ELR (cell line): ENCODE measurements around the gene CEBPG.

Experiments
- DNase-seq: peaks from one replicate; pipeline ENCODE4 v3.0.0-alpha.2; 2015; ENCODE audit warnings: low read depth

CEBPG gene

DNA sequence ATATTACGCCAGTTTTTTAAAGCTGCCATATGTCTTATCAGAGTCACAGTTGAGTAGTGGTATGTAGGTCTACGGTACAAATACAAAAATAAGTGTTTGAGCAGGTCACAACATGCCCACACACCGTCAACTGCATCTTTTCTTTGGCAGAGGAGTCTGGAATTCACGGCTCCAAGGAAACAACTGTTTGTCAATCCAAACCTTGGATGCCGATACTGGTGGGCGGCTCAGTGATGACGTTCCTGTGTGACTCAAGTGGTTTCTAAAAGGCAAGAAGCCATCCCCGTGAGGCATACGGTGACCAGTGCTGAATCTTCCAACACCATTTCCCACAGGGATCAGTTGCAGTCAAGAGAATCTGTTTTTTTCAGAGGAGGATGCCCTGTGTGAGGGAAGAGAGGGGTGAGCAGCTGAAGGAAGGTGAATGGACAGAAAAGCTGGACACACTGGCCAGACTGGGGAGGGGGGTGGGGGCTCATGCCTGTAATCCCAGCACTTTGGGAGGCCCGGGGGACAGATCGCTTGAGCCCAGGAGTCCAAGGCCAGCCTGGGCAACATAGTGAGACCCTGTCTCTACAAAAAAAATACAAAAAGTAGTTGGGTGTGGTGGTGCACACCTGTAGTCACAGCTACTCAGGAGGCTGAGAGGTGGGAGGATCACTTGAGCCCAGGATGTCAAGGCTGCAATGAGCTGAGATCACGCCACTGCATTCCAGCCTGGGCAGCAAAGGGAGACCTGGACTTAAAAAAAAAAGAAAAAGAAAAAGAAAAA, 22.8 kb upstream of the CEBPG start:
- peak; percentile 65 for DNase-seq

DNA sequence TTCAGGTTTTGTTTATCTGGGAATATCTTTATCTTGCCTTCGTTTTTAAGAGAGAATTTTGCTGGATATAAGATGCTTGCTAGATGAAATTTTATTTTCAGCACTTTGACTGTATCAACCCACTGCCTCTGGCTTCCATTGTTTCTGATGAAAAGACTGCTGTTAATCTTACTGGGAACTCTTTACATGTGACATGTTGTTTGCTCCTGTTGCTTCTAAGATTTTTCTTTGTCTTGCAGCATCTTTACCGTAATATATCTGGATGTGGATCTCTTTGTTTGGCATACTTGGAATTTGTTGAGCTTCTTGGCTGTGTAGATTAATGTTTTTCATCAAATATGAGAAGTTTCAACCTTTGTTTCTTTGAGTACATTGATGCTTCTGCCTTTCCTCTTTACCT, 18.0 kb upstream of the CEBPG start:
- DNase-seq: no peak

DNA sequence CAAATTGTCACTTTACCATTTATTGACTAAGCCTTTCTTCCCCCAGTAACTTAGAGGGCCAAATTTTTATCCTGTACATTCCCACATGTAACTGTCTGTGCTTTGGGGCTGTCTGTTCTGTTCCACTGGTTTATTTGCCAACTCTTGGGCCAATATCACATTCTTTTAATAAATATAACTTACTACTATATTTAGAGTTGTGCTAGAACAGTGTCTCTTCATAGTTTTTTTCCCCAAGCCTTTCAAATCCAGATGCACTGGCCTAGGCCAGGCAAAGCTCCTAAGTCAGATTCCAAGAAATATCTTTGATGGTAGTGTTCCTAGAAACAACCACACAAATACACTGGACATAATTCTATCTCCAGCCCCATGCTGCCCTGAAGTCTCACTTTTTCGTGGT, 16.0 kb upstream of the CEBPG start:
- no peak for DNase-seq

DNA sequence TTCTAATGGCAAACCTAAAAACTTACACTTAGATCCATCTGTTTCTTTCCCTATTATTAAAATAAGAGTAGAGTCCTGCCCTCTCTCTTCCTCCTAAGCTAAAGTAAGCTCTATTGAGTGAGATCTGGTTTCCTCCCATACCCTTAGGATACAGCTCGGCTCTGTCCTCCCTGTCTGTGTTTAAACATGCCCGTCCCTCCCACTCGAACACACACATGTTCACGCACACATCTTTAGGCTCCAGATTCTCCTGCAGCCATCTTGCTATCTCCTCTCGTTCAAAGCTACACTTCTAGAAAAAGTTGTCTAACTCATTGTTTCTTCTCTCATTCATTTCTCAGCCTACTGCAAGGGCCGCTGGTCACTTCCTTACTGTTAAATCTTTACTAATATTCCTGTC, 15.1 kb upstream of the CEBPG start:
- DNase-seq: no peak

DNA sequence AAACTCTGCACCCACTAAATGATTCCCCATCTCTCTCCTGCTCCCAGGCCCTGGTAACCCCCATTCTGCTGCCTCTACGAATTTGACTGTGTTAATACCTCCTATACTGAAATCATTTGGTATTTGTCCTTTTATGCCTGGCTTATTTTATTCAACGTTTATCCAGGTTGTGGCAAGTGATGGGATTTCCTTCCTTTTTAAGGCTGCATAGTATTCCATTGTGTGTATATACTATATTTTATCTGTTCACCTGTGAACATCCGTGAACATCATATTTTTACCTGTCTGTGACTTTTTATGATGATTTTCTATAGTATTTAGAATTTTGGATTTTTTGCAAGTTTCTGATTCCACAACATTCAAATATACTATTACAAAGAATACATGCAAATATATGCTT, 13.9 kb upstream of the CEBPG start:
- DNase-seq: no peak

DNA sequence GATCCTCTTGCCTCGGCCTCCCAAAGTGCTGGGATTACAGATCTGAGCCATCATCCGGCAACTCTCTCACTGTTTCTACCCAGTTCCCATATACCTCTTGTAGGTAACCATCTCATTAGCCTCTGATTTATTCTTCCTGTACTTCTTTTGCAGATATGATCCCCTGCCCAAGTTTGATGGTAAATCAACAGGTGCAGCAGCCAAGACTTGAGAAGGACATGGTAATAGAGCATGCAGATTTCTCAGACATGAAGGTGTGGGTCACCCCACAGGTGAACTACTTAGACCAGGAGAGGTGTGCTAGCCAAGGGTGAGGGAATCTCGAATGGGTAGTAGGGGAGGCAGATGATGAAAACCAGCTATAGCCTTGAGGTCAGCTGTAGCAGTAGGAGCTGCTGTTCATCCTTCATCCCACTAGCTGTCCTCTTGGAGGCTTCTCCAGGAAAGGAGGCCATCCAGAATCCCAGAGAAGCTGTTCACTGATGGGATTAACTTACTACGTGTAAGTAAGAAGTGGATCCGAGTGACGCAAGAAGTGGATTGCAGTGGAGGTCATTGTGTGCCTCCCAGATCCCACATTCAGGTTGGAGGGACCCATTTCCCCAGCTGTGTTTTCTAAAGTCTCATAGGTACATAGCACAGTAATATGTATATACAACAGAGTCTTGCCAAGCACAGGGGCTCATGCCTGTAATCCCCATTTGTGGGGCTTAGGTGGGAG, 10.8 kb upstream of the CEBPG start:
- no peak for DNase-seq

DNA sequence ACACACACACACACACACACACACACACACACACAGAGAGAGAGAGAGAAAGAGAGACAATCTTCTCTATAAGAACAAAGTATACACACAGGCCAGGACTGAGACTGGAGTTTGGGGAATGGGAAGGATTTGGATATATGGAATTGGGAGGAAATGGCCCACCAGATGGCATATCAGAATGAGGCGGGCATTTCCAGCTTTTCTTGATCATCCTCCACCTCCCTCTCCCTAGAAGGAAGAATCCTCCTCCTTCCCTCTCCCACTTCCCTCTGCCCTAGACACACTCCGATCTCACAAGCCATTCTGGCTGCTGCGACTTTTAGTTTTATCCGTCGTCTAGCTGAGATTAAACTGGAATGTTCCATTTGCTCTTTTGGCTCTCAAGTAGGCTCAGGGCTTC, 10.0 kb upstream of the CEBPG start:
- no peak for DNase-seq

DNA sequence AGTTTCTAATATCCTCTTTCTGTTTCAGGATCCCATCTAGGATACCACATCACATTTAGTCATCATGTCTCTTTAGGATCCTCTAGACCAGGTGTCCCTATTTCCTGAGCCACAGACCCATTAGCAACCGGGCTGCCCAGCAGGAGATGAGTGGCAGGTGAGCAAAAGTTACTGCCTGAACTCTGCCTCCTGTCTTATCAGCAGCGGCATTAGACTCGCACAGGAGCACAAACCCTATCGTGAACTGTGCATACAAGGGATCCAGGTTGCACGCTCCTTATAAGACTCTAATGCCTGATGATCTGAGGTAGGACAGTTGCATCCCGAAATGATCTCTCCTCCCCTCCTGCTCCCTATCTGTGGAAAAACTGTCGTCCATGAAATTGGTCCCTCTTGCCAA, 7.8 kb upstream of the CEBPG start:
- no peak for DNase-seq

DNA sequence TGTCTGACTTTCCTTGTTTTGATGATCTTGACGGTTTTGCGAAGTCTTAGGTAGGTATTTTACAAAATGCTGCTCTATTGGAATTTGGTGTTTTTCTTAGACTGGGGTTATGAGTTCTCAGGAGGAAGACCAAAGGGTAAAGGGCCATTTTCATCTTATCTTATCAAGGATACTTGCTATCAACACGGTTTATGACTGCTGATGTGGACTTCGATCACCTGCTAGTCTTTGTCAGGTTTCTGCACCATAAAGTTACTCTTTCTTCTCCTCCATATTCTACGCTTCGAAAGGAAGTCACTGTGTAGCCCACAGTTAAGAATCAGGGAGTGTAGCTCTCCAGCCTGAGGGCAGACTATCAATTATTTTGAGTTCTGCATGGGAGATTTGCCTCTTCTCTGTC, 7.4 kb upstream of the CEBPG start:
- no peak for DNase-seq

DNA sequence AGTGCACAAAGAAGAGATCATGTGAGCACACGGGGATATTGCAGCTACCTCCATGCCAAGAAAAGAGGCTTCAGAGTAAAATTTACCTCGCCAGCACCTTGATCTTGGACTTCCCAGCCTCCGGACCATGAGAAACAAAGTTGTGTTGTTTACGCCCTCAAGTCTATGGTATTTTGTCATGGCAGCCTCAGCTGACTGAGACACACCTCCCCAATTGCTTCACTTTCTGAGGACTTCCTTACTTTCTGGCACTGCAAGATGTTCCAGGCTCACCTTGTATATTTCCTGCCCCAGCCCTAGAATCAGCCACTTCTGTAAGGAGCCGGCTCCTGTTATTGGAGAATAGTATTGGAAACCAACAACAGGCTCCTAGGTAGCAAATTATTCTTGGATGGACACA, 6.6 kb upstream of the CEBPG start:
- no peak for DNase-seq

DNA sequence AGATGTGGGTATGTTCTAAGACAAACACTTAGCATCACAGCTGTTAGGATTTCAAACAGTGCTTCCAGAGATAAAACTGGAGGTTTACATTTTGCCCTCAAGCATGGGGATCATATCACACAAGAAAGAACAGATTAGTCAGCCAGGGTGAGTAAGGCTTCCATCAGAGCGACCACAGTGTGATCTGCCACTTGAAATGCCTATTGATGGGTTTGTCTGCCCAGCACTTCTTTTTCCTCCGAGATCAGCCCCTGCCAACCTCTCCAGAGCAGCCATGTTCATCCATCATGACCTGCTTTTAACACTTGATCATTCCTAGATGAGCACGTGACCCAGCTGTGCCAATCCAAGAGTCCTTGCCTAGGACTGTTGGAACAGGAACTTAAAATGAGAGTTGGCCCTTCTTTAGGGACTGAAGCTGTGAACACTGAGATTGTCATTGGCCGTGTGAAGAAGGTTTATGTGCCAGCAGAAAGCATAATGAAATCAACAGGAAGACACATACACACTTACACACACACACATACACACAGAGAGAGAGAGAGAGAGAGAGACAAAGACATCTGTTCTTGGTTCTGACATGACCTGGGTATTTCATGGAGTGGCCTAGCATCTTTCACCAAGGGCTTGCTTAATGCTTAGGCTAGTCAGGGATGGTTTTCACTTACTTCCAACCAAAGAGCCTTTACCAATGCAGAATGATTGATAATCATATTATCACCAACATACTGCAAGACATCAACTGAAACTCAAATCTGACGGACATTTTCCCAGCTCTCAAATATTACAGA, 5.2 kb upstream of the CEBPG start:
- peak; percentile 73 for DNase-seq

DNA sequence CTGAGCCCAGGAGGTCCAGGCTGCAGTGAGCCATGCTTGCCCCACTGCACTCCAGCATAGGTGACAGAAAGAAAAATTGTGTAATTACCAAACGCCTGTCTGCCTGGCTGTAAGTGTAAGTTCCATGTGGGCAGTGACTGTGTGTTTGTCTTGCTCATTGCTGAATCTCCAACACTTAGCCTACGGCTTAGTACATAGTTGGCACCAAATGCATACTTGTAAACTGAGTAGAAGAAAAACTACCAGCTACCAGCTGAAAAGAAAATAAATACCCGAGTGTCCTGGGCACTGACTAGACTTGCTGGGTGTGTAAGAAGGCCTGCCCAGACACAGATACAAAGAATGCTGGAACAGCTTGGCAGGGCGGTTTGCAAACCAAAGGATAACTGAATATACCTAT, 2.7 kb upstream of the CEBPG start:
- DNase-seq: no peak

DNA sequence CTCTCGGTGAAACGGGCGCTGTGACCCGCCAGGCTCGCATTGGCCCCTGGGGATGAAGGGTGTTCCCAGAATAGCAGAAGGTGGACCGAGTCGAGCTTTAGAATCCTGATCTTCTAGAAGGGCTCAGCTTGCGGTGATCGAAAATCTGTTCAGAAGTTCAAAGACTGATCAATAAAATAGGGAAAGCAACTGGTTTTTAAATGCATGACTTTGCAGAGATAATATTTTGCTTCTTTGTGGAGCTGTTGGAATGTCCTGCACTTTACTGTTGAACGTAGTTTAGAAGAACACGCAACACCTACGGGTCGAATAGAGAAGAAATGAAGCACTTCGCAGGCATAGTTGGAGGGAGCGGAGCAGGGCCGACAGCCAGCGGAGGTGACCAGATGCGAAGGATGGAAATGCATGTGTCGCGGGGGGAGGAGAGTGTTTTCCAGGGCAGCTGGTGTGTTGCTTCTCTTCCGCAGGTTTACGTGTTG, 766 bp downstream of the CEBPG start:
- DNase-seq: peak; percentile 43

DNA sequence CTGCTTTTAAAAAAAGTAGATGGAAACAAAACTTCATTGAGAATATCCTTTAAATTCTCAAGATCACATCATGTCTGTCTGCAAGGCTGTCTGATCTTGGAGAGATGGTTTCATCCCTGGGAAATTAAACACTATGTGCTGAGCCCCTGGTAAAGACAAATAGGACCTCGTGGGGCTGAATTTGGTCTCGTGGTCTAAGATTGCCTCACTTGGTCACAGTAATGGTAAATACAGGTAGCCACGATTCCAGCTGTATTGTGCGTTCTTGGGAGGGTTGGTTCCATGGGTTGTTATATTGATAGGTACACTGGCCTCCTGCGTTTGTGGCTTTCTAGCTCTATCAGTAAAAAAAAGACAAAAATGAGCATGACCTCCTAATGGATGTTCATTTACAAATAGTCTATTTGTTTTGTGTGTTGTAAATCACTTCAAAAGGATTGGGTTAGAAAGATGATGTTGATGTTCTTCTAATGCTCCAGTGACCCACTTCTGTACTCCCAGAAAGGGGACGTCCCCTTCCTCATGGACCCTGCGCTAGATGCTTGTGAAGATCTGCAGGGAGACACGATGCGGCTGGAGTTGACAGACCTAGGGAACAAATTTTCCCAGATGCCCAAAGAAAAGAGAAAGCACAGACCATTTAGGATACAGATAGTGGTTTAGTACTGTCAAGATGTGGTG, 1.8 kb downstream of the CEBPG start:
- DNase-seq: no peak

DNA sequence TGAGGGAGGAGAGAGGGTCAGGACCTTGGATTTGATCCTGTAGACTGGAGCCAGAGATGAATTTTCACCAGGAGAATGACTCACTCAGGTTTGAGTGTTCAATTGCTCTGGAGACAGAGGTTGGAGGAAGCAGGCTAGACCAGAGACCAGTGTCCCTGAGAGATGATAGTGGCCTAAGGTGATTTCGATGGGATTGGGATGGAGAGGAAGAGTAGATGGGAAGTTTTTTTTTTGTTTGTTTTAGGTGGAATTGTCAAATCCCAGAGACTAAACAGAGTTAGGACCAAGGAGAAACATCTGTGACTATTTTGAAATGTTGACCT, 2.3 kb downstream of the CEBPG start:
- peak; percentile 53 for DNase-seq

DNA sequence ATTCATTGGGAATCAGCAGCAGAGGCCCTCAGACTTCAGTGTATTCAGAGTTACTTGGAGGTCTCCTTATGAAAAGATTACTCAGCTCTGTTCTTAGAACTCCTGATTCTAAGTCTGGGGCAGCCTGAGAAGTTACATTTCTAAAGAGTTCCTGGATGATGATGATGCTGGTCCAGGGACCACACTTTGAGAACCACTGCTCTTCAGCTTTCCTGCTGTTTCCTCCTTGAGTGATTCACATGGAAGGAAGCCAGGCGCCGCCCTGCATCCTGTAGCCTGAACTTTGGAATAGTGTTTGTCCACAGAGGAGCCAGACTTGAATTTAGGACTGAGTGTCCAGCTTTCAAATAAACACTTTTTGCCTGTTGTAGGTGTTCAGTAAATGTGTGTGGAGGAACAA, 2.9 kb downstream of the CEBPG start:
- peak; percentile 91 for DNase-seq

DNA sequence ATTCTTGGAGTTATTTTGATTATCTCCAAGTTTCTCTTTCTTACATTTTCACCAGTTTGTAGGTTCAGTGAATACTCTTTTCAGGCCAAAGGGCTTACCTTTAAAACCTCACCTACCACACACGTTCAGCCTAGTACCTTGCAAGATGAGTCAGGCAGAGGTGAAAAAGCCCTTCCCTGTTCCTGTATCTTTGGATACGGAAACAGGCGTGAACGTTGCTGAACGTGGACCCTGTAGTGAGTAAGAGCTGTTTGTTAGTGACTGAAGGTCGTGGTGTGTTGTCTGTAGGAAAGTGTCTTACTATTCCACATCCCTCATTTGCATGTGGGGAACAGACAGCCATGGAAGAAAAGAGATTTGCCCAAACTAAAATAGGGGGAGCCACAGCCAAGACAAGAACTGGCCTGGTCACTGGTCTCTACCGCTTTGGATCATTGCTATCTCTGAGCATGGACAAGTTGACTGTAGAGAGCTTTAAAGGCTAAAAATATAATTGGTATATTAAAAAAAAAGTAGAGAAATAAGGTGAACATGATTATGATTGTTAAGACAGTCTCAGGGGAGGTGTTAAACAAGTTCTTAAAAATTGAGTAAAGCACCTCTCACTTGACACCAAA, 3.5 kb downstream of the CEBPG start:
- no peak for DNase-seq

DNA sequence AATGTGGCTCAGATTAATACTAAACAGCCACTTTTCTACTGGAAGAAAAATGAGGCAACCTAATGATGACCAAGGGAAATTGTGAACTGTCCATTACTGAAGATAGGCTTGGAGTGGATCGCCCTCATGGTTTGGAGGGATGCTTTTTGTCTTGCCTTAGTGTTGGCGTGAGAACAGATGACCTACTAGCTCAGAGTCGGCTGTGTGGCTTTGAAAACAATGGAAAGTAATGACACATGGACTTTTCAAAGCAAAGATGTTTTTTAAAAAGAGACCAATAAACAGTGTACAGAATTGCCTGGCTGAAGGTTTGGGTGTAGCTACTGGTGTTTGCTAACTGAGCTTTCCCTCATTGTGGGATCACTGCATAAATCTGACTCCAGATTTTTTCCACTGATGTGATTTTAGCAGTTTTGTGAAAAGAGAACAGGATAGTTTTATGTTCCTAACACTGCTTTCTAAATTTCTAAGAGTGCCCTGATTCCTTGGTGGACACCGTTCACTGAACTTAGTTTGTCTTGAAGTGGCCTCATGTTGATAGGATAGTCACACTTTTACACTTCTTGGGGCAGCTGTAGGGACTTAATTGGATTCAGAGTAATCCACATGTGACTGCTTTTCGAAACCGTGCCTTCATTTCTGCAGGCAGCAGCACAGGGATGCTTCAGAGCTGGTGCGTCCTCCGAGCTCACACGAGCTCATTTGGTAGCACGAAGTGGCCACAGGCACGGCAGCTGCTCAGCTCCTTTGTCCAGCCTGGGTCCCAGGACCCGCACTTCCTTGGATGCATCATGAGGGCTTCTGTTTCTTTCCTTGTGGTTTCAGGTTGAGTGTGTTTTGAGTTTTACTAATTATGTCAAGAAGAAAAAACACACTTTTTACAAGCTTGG, 4.3 kb downstream of the CEBPG start:
- DNase-seq: no peak

DNA sequence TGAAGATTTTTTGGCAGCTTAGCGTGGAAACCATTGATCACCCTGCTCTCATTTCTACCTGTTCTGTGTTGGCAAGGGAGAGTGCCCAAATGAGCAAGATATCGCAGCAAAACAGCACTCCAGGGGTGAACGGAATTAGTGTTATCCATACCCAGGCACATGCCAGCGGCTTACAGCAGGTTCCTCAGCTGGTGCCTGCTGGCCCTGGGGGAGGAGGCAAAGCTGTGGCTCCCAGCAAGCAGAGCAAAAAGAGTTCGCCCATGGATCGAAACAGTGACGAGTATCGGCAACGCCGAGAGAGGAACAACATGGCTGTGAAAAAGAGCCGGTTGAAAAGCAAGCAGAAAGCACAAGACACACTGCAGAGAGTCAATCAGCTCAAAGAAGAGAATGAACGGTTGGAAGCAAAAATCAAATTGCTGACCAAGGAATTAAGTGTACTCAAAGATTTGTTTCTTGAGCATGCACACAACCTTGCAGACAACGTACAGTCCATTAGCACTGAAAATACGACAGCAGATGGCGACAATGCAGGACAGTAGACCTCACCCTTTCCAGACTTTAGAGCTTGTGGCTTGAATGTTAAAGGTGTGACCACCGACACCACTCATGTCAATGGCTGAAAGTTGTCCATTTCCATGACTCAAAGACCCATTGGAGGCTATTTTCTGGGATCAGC, 5.8 kb downstream of the CEBPG start:
- no peak for DNase-seq

DNA sequence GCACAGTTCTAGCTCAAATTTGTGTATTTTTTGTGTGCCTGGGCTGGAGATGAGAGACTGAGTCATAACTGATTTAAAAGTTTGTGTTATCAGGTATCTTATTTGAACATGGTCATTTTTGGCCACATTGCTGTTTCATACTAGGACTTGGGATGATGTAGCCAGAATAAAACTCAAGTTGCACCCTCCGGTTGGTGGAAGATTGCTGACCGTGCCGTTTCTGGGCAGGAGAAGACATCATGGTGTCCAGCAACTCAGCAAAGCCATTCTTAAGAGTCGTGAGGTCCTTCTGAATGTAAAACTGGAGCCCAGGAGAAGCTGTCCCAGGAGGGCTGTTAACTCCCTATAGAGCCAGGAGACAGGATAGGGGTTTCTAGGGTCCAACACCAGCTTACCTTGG, 7.6 kb downstream of the CEBPG start:
- DNase-seq: no peak
